ENCODE data around the gene KLHL30.

- TF ChIP-seq ZNF8 (CRISPR knock-in tag; IDR thresholded peaks at IDR 0.05) = no peak
- TF ChIP-seq PPARA (CRISPR knock-in tag; IDR thresholded peaks at IDR 0.05; ENCODE audit: borderline replicate concordance) = no peak
- no peak for TF ChIP-seq RARB (CRISPR knock-in tag; IDR thresholded peaks at IDR 0.05)
- no peak for TF ChIP-seq CSRNP3 (CRISPR knock-in tag; IDR thresholded peaks at IDR 0.05)
- TF ChIP-seq, protein P1, sequence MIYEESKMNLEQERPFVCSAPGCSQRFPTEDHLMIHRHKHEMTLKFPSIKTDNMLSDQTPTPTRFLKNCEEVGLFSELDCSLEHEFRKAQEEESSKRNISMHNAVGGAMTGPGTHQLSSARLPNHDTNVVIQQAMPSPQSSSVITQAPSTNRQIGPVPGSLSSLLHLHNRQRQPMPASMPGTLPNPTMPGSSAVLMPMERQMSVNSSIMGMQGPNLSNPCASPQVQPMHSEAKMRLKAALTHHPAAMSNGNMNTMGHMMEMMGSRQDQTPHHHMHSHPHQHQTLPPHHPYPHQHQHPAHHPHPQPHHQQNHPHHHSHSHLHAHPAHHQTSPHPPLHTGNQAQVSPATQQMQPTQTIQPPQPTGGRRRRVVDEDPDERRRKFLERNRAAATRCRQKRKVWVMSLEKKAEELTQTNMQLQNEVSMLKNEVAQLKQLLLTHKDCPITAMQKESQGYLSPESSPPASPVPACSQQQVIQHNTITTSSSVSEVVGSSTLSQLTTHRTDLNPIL (CRISPR knock-in tag; IDR thresholded peaks at IDR 0.05; ENCODE audit: low read depth) = no peak
- no peak for TF ChIP-seq GLIS3 (CRISPR knock-in tag; IDR thresholded peaks at IDR 0.05)
- no peak for TF ChIP-seq ARNTL (CRISPR knock-in tag; IDR thresholded peaks at IDR 0.05; ENCODE audit: borderline replicate concordance, low read depth)
- no peak for TF ChIP-seq ISL1 (CRISPR knock-in tag; IDR thresholded peaks at IDR 0.05)
- TF ChIP-seq POU6F1 (CRISPR knock-in tag; IDR thresholded peaks at IDR 0.05; ENCODE audit: borderline replicate concordance, low read depth) = no peak
- TF ChIP-seq ZNF565 (CRISPR knock-in tag; conservative IDR thresholded peaks at IDR 0.05; ENCODE audit: low read depth) = no peak
- TF ChIP-seq, protein P2, sequence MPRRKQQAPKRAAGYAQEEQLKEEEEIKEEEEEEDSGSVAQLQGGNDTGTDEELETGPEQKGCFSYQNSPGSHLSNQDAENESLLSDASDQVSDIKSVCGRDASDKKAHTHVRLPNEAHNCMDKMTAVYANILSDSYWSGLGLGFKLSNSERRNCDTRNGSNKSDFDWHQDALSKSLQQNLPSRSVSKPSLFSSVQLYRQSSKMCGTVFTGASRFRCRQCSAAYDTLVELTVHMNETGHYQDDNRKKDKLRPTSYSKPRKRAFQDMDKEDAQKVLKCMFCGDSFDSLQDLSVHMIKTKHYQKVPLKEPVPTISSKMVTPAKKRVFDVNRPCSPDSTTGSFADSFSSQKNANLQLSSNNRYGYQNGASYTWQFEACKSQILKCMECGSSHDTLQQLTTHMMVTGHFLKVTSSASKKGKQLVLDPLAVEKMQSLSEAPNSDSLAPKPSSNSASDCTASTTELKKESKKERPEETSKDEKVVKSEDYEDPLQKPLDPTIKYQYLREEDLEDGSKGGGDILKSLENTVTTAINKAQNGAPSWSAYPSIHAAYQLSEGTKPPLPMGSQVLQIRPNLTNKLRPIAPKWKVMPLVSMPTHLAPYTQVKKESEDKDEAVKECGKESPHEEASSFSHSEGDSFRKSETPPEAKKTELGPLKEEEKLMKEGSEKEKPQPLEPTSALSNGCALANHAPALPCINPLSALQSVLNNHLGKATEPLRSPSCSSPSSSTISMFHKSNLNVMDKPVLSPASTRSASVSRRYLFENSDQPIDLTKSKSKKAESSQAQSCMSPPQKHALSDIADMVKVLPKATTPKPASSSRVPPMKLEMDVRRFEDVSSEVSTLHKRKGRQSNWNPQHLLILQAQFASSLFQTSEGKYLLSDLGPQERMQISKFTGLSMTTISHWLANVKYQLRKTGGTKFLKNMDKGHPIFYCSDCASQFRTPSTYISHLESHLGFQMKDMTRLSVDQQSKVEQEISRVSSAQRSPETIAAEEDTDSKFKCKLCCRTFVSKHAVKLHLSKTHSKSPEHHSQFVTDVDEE (CRISPR knock-in tag; IDR thresholded peaks at IDR 0.05) = no peak
- no peak for TF ChIP-seq ZFP3 (CRISPR knock-in tag; IDR thresholded peaks at IDR 0.05)
- TF ChIP-seq ZC3H10 (CRISPR knock-in tag; IDR thresholded peaks at IDR 0.05) = no peak
- TF ChIP-seq ESRRG (CRISPR knock-in tag; IDR thresholded peaks at IDR 0.05) = no peak
Observed at GRCh38 chr2:238173692-238174091, 35.2 kb downstream of the KLHL30 start.

Measured in SK-N-SH treated with all-trans-retinoic acid at 6 μM for 48 hours (cell line).